Thoracic aorta (tissue), 2 donors: ENCODE results near the gene CTSA. TPM values are rescaled to one million over a fixed set of nuclear protein-coding genes. Genes with fewer than 3 reads are reported as not detected.

Experiments used
- ATAC-seq: fragments of 150-250 bp; one replicate; pipeline ENCODE4 v1.8.0; 2017; ENCODE audit warnings: low read depth; ENCODE audit not compliant: insufficient number of reproducible peaks, low FRiP score
- DNase-seq: peaks from one replicate; pipeline ENCODE4 v3.0.0-alpha.2; 2020; ENCODE audit warnings: low spot score
- H3K27ac ChIP-seq, 2 donors: fragments of 200-600 bp; sonication (generic); 1 replicate in 1 of 2; 2 replicates in 1 of 2; pipeline ENCODE4 v1.5.1; 2016; ENCODE audit warnings: mild to moderate bottlenecking in 2 of 2, moderate library complexity in 2 of 2
- H3K27me3 ChIP-seq: fragments of 200-600 bp; sonication (generic); replicated peaks from 2 replicates; pipeline ENCODE4 v1.6.0; 2016; ENCODE audit warnings: mild to moderate bottlenecking; ENCODE audit not compliant: insufficient read depth
- H3K36me3 ChIP-seq: fragments of 200-600 bp; sonication (generic); one replicate; pipeline ENCODE4 v1.5.1; 2016
- H3K4me1 ChIP-seq, 2 donors: fragments of 200-600 bp; sonication (generic); 1 replicate in 1 of 2; 2 replicates in 1 of 2; pipeline versions ENCODE4 v1.5.1 to v1.6.0; 2016; ENCODE audit warnings: low read depth in 2 of 2, mild to moderate bottlenecking in 1 of 2; ENCODE audit not compliant: control insufficient read depth in 1 of 2
- H3K4me3 ChIP-seq: fragments of 200-600 bp; sonication (generic); 2 replicates; pipeline ENCODE4 v1.5.1; 2016; ENCODE audit warnings: mild to moderate bottlenecking
- H3K9me3 ChIP-seq: fragments of 200-600 bp; sonication (generic); 2 replicates; pipeline ENCODE4 v1.5.1; 2016
- total RNA-seq, 2 donors: library from RNA; depleted of rRNA; stranded (reverse); fragments of >200 nt; gene quantifications; one replicate each; pipeline versions ENCODE4 v1.1.0 to v1.2.3, GENCODE V29; 2016
- TF ChIP-seq, protein P1 (sequence below): fragments of 200-600 bp; sonication (generic); IDR thresholded peaks from one replicate; pipeline ENCODE4 v1.5.1; 2019; ENCODE audit warnings: antibody characterized with exemption

CTSA gene
- total RNA-seq, 2 donors from 2014 or later = 73.7 to 109 TPM

GRCh38 chr20:45845452-45845851 is 45.7 kb upstream of the CTSA start:
- ATAC-seq = no peak
- no peaks in the 10 kb centered on the region for H3K27me3 ChIP-seq
- no peak overlapping the region for H3K27ac ChIP-seq
- TF ChIP-seq, protein P1, sequence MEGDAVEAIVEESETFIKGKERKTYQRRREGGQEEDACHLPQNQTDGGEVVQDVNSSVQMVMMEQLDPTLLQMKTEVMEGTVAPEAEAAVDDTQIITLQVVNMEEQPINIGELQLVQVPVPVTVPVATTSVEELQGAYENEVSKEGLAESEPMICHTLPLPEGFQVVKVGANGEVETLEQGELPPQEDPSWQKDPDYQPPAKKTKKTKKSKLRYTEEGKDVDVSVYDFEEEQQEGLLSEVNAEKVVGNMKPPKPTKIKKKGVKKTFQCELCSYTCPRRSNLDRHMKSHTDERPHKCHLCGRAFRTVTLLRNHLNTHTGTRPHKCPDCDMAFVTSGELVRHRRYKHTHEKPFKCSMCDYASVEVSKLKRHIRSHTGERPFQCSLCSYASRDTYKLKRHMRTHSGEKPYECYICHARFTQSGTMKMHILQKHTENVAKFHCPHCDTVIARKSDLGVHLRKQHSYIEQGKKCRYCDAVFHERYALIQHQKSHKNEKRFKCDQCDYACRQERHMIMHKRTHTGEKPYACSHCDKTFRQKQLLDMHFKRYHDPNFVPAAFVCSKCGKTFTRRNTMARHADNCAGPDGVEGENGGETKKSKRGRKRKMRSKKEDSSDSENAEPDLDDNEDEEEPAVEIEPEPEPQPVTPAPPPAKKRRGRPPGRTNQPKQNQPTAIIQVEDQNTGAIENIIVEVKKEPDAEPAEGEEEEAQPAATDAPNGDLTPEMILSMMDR = no peak
- no peak overlapping the region for H3K4me3 ChIP-seq
- peaks cover 45% of the 10 kb centered on the region for H3K36me3 ChIP-seq
- no peaks in the 10 kb centered on the region for H3K9me3 ChIP-seq
- DNase-seq = no peak
- H3K4me1 ChIP-seq = peaks cover 0 to 19% of the 10 kb centered on the region in 2 donors

GRCh38 chr20:45848421-45848820 is 42.7 kb upstream of the CTSA start:
- Histone ChIP-seq H3K4me3 (no peak overlapping the region), H3K36me3 (peaks cover 27% of the 10 kb centered on the region), H3K27ac (peak overlapping the region in 1 of 2 donors; percentile 8), H3K4me1 (peaks cover 0 to 3% of the 10 kb centered on the region in 2 donors), H3K9me3 (no peaks in the 10 kb centered on the region), H3K27me3 (no peaks in the 10 kb centered on the region)
- no peak for ATAC-seq
- no peak for DNase-seq
- TF ChIP-seq, protein P1 = no peak

DNA sequence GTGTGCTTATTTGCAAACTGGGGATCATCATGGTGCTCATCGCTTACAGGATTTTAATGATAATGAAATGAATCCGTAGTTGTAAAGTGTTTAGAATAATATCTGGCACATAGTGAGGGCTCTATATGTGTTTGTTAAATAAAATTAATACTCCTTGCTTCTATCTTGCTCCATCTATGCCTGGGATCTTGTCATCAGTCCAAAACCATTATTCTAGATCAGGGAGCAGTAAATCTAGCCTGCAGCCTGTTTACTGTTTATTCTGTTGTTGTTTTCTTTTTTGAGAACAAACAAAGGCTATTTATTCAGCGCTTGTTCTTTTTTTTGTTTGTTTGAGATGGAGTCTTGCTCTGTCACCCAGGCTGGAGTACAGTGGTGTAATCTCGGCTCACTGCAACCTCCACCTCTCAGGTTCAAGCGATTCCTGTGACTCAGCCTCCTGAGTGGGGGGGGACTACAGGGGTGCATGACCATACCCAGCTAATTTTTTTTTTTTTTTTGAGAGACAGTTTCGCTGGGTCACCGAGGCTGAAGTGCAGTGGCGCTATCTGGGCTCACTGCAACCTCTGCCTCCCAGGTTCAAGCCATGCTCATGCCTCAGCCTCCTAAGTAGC is 42.1 kb upstream of the CTSA start:
- no peaks in the 10 kb centered on the region for H3K9me3 ChIP-seq
- peaks cover 25% of the 10 kb centered on the region for H3K36me3 ChIP-seq
- ATAC-seq (no peak), DNase-seq (no peak)
- no peaks in the 10 kb centered on the region for H3K27me3 ChIP-seq
- H3K4me1 ChIP-seq = peaks cover 0 to 8% of the 10 kb centered on the region in 2 donors
- no peak overlapping the region for H3K27ac ChIP-seq
- no peak overlapping the region for H3K4me3 ChIP-seq
- TF ChIP-seq, protein P1 = no peak

GRCh38 chr20:45850238-45850637 is 40.9 kb upstream of the CTSA start:
- Histone ChIP-seq H3K4me3 (no peak overlapping the region), H3K27ac (no peak overlapping the region), H3K36me3 (peaks cover 21% of the 10 kb centered on the region), H3K27me3 (no peaks in the 10 kb centered on the region), H3K9me3 (no peaks in the 10 kb centered on the region), H3K4me1 (peaks cover 8 to 18% of the 10 kb centered on the region in 2 donors)
- TF ChIP-seq, protein P1 = no peak
- ATAC-seq (no peak), DNase-seq (no peak)

- DNase-seq = no peak
- no peak for ATAC-seq
- Histone ChIP-seq H3K9me3 (no peaks in the 10 kb centered on the region), H3K4me3 (no peak overlapping the region), H3K36me3 (peaks cover 21% of the 10 kb centered on the region), H3K27me3 (no peaks in the 10 kb centered on the region), H3K4me1 (peaks cover 15 to 25% of the 10 kb centered on the region in 2 donors), H3K27ac (no peak overlapping the region)
- TF ChIP-seq, protein P1 = no peak
These were observed 40.2 kb upstream of the CTSA start for GRCh38 chr20:45850926-45851325.
